Measurements from ENCODE around the gene PATE2.
A peak's percentile ranks its signal among the peaks of the same experiment; 100 is the strongest.

PATE2 gene

DNA sequence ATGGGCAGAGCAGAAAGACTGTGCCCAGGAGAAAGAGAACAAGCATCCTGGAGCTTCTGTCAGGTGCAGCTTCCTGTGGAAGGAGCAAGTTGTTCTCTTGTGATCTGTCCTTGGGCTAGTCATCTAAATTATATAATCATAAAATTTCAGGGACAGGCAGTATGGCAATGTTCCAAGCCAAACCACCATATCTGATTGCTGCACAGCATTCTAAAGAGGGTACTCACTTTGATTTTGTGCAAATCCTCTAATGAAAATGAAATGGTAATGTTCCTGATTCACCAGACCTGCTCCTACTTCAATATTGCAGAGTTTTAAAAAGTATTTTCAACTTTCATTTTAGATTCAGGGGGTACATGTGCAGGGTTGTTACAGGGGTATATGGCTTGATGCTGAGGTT lies at the start of gene PATE2:
PATE2 (minus strand) TSS at position 101 of the 400 bp plus-strand sequence; CDS start at position 46, 55 bp downstream.
- no peak for DNase-seq (ENCODE audit: low spot score)

DNA sequence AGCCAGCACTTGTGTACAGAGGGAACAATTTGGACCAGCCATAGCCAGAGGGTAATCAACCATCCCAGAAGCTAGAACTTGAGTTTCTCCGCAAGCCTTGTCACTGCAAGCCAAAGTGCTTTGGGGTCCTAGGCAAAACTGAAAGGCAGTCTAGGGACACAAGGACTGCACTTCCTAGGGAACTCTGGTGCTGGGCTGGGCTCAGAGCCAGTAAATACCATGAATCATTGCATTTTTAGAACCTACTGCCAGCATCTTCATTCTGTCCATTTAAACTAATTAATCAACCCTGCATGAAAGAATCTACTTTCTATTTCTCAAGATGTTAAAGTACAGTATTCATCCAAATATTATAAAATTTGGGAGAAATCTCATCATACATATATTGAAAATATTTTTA lies 29.3 kb upstream of the PATE2 start:
- DNase-seq (ENCODE audit: low spot score) = no peak

DNA sequence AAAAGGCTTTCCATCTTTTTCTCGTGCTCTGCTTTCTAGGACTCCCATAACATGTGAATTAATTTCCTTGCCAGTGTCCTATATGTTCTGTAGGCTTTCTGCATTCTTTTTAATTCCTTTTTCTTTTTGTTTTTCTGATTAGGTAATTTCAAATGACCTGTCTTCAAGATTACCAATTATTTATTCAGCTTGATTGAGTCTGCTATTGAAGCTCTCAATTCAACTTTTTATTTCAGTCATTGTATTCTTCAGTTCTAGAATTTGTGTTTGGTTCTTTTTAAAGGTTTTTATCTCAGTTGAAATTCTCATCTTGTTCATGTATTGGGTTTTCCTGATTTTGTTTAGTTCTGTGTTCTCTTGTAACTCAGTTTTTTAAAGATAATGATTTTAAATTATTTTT lies 23.8 kb upstream of the PATE2 start:
- DNase-seq (ENCODE audit: low spot score) = no peak

DNA sequence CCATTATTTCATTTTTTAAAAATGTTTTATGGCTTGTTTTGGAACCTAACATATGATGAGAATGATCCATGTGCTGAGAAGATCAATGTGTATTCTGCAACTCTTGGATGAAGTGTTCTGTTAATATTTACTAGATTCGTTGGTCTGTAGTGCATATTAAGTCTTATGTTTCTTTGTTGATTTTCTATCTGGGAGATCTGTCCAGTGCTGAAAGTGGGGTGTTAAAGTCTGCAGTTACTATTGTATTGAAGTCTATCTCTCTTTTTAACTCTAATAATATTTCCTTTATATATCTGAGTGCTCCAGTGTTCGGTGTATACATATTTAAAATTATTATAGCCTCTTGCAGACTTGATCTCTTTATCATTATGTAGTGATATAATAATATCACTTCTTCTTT lies 21.2 kb upstream of the PATE2 start:
- no peak for DNase-seq (ENCODE audit: low spot score)

DNA sequence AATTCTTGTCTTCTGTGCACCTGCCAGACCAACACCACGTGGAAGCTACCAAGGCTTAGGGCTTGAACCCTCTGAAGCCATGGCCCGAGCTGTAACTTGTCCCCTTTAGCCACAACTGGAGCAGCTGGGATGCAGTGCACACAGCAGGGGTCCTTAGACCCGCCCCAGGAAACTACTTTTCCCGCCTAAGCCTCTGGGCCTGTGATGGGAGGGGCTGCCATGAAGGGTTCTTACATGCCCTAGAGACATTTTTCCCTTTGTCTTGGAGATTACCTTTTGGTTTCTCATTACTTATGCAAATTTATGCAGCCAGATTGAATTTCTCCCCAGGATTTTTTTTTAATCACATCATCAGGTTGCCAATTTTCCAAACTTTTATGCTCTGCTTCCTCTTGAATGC lies 19.0 kb upstream of the PATE2 start:
- no peak for DNase-seq (ENCODE audit: low spot score)

DNA sequence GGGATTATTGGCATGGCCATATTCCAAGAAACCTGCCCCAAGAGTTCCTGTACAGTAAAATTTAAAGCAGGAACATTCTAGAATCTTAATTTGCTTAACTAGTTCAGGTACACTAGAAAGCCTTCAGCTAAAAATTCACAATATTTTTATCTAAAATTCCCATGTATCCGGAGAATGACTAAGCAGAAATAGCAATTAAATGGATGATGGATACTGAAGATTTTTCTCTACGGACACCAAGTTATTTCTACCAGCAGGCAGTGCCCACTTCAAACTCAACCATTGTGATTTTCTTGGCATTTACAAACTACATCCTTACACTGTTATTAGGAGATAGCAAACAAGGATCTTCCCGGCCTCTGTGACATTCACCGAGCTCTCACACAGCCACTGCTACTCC lies 12.2 kb upstream of the PATE2 start:
- DNase-seq (ENCODE audit: low spot score) = no peak

DNA sequence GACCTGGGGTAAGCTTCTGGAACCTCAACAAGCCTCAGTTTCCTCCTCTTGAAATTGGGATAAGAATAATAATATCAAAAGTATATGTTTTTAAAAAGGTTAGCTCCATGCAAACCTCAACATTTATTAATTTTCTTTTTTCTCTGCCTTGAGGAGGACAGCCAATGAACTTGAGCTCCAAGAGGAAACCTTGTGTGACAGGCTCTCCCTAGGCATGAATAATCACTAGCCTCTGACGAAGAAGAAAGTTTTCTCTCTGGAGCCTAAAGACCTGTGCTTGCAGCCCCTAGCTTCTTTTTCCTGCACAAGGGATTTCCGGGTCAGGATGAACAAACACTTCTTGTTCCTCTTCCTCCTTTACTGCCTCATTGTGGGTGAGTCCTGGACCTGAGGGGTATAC lies 9.2 kb upstream of the PATE2 start, which contains the start of gene PATE3:
PATE3 (plus strand) TSS at position 301 of the 400 bp plus-strand sequence; CDS start at position 326, 25 bp downstream.
- no peak for DNase-seq (ENCODE audit: low spot score)

DNA sequence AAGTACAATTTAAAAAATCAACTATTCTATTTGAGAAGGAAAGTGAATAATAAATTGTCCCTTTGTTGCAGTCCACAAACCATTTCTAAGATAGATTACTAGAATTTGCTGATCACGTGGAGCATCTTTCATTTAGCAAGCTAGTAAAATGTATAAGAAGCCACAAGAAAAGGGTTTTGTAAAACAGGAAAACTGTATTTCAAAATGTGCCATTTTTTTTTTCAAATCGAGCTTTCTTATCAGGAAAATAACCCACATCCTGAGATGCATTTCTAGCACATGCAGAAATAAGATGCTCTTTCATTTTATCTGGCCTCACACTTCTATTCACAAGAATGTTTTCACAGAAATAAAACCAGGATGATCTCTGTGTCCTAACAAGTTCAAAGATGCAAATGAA lies 6.0 kb upstream of the PATE2 start:
- no peak for DNase-seq (ENCODE audit: low spot score)

DNA sequence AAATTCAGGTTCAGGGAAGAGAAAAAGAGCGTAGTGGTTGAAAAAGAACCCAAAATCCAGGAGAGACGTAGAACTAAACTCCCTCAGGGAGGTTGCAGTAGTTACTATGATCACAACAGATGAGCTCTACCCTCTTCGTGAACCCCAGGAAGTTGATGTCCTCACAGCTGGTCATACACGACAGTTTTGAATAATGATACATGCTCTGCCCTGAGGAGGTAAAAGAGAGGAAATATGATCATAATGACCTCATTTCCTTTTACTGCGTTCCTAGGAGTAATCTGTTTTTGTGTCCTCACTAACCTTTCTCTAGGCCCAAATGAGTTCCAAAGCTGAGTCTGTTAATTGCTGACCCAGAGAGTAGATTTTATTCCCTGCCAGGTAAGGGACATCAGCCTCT lies 1.3 kb downstream of the PATE2 start:
- DNase-seq (ENCODE audit: low spot score) = no peak

DNA sequence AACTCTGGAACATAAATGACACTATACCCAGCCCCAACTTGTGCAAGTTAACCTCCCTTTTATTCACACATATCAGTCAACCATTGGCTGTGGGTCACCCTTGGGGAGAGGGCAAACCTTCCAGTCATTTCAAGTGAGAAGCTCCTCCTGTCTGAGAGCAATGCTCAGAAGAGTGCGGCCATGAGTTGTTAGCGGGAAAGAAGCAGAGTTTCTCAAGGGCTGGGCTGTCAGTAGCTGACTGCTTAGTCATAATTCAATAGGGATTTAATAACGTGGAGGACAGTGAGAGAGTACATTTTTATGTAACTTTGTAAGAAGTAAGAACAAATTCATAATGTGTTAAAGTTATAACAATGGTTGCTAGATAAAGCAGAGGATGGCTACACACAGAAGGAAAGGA lies 5.1 kb downstream of the PATE2 start:
- DNase-seq (ENCODE audit: low spot score) = no peak

DNA sequence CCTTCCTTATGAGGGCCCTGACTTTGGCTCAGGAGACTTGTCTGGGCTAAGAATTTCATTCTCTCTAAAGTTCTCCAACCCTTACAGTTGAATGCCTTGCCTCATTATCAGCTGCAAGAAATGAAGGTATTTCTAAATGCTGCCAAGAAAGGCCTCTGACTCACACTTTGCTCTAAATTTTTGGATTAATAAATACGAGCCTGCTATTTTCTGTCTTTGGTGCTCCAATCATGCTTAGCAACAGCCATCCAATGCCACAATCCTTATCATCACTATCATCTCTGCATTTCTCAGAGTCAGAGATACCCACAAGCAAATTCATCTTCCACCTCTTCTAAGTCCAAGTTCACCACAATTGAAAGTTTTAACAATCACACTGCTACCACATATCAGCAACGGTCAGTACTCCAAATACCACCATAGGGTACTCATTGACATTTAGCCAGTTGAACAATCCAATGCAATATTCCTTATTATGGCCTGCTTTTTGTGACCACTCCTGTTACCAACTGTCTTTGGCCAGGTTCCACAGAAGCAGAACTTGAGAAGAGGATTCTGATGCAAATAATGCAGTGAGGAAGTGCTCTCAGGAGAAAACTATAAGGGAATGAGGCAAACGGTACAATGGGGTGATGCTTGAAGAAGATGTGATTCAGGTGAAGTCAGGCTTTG lies 5.7 kb downstream of the PATE2 start:
- peak; percentile 26 for DNase-seq (ENCODE audit: low spot score)

DNA sequence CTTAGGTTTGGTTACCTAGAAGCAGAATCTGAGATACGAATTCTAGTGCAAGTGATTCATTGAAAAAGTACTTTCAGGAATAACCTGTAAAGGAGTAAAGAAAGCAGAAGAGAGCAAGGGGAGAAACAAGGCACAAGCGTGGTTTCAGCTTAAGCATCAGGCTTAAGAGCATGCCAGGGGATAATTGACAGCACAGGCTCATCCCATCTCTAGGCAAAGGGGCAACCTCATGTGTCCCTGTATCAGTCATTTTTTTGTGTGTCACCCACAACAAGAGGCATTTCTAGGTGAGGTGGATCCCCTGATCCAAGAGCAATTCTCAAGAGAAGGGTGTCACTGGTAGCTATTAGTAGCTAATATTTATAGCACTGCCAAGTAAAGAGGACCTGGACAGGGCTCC lies 8.0 kb downstream of the PATE2 start:
- no peak for DNase-seq (ENCODE audit: low spot score)

DNA sequence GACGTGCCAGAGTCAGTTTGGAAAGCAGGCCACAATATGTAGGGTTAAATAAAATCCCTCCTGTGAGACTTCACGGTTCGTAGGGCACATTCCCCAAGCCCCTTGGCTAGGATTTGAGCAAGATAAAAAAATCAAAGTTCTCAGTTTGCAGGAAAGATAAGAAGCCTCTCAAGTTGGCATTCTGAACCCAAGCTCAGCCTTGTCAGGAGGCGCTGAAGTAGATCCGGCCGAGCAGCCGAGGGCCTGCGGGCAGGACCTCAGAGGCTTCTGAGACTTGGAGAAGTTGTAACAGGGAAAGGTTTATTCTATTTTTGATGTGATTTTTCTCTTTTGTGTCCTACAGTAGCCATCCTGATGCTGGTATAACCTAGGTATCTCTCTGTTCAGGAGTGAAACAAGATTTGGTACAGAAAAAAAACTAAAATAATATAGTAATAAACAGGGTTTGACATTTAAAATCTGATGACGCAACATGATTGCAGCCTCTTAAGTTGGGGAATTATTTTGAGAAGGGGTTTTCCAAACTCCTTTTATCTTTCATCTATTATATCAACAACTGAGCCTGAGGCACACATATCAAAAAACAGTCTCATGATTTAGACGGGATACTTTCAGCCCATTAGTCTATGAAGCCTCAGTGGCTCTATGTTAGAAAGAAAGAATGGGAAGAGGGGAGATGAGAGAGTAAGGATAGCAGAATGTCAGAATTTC lies 10.1 kb downstream of the PATE2 start:
- no peak for DNase-seq (ENCODE audit: low spot score)

DNA sequence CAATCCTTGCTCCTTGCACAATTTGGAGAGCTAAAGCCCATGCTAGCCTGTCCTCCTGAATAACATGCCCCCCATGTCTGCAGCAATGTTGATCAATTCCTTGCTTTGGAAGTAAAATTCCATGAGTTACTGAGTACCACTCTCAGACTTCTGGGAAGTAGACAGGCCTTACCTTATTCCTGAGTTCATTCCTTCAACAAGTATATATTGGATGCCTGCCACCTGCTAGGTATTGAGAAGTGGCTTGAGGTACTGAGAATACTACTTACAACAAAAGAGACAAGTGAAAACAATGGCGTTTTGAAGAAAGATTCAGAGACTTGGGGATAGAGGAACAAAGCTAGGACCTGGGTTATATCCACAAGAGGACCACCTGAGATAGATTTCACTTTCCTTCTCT lies 12.4 kb downstream of the PATE2 start:
- no peak for DNase-seq (ENCODE audit: low spot score)

DNA sequence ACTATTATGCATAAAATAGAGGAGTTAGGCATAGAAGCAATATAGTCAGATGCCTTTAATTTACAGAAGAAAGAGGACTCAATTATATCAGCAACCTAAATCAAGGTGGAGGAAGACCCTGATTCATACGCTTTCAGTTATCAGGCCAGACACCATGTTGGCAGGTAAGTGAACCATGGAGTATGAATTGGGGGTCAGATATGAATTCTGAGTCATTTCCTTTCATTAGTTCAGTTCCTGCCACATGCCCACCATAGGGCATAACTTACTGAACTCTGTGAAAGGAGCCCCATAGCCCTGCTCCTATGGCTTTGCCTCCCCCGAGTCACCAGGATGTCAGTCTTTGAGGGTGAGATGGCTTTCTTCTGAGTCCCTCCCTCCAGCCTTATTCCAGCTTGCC lies 15.1 kb downstream of the PATE2 start:
- no peak for DNase-seq (ENCODE audit: low spot score)

DNA sequence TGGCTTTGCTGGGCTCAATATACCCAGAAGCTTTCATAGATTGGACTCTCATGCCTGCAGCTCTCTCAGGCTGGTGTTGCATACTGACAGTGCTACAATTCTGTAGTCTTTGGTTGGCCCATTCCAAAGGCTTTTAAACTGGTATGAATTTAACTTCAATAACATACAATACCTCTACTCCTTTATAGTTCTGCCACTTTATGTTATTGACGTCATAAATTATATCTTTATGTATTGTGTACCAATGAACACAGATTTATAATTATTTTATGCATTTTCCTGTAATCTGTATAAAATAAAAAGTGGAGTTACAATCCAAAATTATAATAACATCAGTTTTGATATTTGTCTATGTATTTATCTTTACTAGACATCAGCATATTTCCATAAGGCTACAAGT lies 16.2 kb downstream of the PATE2 start:
- no peak for DNase-seq (ENCODE audit: low spot score)

DNA sequence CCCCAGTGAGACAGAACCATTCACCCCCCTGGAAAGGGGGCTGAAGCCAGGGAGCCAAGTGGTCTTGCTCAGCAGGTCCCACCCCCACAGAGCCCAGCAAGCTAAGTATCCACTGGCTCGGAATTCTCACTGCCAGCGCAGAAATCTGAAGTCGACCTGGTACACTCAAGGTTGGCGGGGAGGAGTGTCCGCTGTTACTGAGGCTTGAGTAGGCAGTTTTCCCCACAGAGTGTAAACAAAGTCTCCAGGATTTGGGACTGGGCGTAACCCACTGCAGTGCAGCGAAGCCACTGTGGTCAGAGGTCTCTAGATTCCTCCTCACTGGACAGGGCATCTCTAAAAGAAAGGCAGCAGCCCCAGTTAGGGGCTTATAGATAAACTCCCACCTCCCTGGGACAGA lies 22.6 kb downstream of the PATE2 start:
- no peak for DNase-seq (ENCODE audit: low spot score)

DNA sequence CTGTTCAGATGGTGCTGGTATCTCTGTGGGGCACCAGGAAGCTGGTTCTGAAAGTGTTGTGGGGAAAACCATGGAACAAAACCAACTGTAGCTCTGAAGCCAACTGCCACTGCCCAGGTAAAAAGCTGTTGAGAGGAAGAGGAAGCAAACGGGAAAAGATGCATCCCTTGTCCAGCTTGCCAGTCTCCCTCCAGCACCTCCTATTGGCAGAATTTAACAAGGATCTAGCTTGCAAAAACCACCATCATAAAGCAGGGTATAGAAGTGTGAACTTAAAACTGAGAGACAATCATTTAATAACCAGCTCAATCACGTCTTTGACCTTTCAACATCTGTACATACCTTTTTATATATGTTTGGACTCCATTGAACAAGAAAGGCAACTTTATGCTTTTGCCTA lies 28.0 kb downstream of the PATE2 start:
- no peak for DNase-seq (ENCODE audit: low spot score)

DNA sequence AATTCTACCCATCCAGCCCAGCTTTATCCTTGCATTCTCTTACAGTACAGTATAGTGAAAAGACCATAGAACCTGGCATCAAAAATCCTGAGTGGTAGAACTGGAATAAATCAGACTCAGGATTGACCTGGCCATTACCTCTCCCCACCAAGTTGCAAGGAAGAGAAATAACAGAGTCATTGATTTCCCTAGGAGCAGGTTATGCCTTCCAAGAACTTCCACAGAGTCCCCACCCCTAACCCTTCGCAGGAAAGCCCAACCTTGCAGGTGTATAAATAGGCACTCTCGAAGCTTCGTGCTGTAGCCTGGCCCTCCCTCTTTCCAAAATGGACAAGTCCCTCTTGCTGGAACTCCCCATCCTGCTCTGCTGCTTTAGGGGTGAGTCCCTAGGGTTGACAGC lies 32.6 kb downstream of the PATE2 start, which contains the start of gene PATE1:
PATE1 (plus strand) TSS at position 301 of the 400 bp plus-strand sequence; CDS start at position 327, 26 bp downstream.
- DNase-seq (ENCODE audit: low spot score) = no peak

DNA sequence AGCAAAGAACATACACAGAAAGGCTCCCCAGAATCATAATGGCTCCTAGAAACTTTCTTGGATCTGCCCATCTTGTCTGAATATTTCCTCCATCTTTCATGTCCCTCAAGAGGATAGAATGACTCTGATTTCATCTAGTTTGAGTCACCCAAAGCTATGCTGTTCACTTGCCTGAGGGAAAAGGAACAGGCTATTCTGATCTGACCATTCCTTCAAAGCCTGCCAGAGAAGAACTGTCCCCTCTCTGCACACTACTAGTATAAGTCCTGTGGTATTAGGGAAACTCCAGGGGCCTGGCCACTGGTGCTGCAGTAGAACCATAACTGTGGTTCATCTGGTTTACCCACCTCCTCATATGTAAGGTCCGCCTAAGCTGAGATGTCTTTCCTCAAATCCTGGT lies 34.9 kb downstream of the PATE2 start:
- no peak for DNase-seq (ENCODE audit: low spot score)

DNA sequence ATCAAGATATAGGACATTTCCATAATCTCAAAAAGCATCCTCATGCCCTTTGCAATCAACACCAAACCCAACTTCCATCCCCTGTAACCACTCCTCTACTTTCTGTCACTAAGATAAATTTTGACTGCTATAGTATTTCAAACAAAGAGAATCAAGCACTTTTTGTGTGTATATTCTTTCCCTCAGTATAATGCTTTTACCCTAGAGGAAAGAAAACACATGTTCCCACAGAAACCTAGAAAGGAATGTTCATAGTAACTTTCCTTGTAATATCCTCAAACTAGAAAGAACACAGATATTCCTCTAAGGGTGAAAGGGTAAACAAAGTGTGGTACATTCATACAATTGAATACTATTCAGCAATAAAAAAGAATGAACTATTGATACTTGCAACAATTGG lies 38.0 kb downstream of the PATE2 start:
- no peak for DNase-seq (ENCODE audit: low spot score)

DNA sequence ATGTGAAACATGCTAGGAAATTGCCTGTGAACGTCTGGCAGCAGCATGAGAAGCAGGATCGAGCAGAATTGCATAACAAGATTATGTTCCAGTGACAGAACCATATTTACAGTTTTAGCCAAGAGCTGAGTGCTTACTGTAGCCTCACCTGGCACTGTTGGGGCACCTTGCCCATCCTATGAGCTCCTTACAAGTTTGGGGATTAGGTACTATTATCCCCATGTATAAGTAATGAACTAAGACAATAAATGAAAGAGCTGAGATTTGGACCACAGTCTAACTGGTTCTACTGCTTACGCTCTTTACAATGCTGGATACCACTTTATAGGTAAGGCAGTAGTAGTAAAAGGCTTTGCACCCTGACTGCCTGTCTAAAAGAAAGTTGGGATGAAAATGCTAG lies 49.7 kb downstream of the PATE2 start:
- no peak for DNase-seq (ENCODE audit: low spot score)

All from putamen (tissue), 1 donor.